Activated T-cell treated with anti-CD3 and anti-CD28 coated beads, Interleukin-2, amount 50 U/mL, for 24 hours (primary cell): ENCODE results near the gene MARS1.
"Not testable (repeated sequence)": the region's sequence is repeated elsewhere in the genome, so short reads cannot be mapped to it uniquely, and the experiment has no call there.

Experiments
- DNase-seq: peaks from one replicate; pipeline ENCODE4 v3.0.0-alpha.2; 2020
- H3K27ac Mint-ChIP-seq: 2 replicates; pipeline ENCODE4 v1.8.0; 2020; ENCODE audit warnings: mild to moderate bottlenecking, mixed read lengths
- H3K27me3 Mint-ChIP-seq: 2 replicates; pipeline ENCODE4 v1.8.0; 2020; ENCODE audit warnings: mixed read lengths
- H3K36me3 Mint-ChIP-seq: 2 replicates; pipeline ENCODE4 v1.8.0; 2020; ENCODE audit warnings: low read depth, mixed read lengths
- H3K4me1 Mint-ChIP-seq: 2 replicates; pipeline ENCODE4 v1.8.0; 2020; ENCODE audit warnings: low read depth, mixed read lengths
- H3K4me3 Mint-ChIP-seq: 2 replicates; pipeline ENCODE4 v1.8.0; 2020; ENCODE audit warnings: mild to moderate bottlenecking, moderate library complexity, mixed read lengths
- H3K9me3 Mint-ChIP-seq: 2 replicates; pipeline ENCODE4 v1.8.0; 2020; ENCODE audit warnings: mixed read lengths

The MARS1 gene

DNA sequence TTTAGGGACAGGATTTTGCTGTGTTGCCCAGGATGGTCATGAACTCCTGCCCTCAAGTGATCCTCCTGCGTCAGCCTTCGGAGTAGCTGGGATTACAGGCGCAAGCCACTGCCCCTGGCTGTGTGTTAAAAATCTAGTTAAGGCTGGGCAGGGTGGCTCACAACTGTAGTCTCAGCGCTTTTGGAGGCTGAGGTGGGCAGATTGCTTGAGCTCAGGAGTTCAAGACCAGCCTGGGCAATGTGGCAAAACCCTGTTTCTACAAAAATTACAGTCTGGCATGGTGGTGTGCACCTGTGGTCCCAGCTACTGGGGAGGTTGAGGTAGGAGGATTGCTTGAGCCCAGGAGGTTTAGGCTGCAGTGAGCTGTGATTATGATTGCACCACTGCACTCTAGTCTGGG lies 23.3 kb downstream of the MARS1 start:
- Mint-ChIP-seq H3K4me1 (peaks cover 5% of the 10 kb centered on the region), H3K36me3 (peaks cover 85% of the 10 kb centered on the region), H3K9me3 (no peaks in the 10 kb centered on the region), H3K27me3 (no peaks in the 10 kb centered on the region), H3K4me3 (no peak overlapping the region), H3K27ac (peak overlapping the region; percentile 72)
- DNase-seq, result no peak

DNA sequence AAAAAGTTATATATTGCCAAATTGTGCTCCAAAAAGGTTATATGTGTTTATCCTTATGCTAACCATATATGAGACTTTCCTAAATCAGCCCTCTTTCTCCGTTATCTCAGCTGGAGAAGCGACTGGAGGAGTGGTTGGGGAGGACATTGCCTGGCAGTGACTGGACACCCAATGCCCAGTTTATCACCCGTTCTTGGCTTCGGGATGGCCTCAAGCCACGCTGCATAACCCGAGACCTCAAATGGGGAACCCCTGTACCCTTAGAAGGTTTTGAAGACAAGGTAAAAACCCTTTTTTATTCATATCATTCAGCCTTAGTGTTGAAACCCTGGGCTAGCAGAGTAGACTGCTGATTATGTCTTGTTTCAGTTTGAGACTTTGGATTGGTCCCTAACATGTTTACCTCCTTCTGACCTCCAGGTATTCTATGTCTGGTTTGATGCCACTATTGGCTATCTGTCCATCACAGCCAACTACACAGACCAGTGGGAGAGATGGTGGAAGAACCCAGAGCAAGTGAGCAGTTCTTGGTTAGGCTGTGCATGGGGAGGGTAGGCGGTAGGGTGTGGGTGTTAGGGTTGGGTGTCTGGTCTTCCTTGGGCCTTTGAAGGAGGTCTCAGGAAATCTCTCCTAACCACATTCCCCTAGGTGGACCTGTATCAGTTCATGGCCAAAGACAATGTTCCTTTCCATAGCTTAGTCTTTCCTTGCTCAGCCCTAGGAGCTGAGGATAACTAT lies 23.9 kb downstream of the MARS1 start:
- no peaks in the 10 kb centered on the region for H3K27me3 Mint-ChIP-seq
- H3K27ac Mint-ChIP-seq, result peak overlapping the region; percentile 72
- peaks cover 10% of the 10 kb centered on the region for H3K4me1 Mint-ChIP-seq
- DNase-seq, result no peak
- H3K36me3 Mint-ChIP-seq, result peaks cover 85% of the 10 kb centered on the region
- H3K4me3 Mint-ChIP-seq, result no peak overlapping the region
- no peaks in the 10 kb centered on the region for H3K9me3 Mint-ChIP-seq

DNA sequence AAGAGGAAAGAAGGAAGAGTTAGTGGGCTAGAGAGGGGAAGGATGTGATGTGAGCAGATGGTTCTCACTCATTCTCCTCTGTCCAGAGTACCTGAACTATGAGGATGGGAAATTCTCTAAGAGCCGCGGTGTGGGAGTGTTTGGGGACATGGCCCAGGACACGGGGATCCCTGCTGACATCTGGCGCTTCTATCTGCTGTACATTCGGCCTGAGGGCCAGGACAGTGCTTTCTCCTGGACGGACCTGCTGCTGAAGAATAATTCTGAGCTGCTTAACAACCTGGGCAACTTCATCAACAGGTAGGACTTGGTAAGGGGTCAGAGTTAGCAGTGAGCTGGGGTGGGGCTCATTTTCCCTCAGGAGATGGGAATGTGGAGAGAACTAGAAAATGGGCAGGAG lies 24.8 kb downstream of the MARS1 start:
- Mint-ChIP-seq H3K4me3 (no peak overlapping the region), H3K27ac (peak overlapping the region; percentile 72), H3K4me1 (peaks cover 19% of the 10 kb centered on the region), H3K27me3 (no peaks in the 10 kb centered on the region), H3K36me3 (peaks cover 94% of the 10 kb centered on the region), H3K9me3 (no peaks in the 10 kb centered on the region)
- no peak for DNase-seq

DNA sequence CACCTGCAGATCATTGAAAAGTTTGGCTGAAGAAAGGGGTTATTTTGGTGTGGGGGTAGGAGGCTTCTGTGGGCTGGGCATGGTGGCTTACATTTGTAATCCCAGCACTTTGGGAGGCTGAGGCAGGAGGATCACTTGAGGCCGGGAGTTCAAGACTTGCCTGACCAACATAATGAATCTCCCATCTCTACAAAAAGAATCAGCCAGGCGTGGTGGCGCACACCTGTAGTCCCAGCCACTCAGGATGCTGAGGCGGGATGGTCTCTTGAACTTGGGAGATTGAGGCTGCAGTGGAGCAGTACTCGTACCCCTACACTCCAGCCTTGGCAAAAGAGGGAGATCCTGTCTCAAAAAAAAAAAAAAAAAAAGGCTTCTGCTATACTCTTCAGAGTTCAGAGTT lies 25.4 kb downstream of the MARS1 start:
- H3K4me3 Mint-ChIP-seq, result no peak overlapping the region
- H3K4me1 Mint-ChIP-seq, result peaks cover 25% of the 10 kb centered on the region
- DNase-seq, result no peak
- H3K27me3 Mint-ChIP-seq, result no peaks in the 10 kb centered on the region
- no peaks in the 10 kb centered on the region for H3K9me3 Mint-ChIP-seq
- peaks cover 95% of the 10 kb centered on the region for H3K36me3 Mint-ChIP-seq
- peak overlapping the region; percentile 72 for H3K27ac Mint-ChIP-seq

DNA sequence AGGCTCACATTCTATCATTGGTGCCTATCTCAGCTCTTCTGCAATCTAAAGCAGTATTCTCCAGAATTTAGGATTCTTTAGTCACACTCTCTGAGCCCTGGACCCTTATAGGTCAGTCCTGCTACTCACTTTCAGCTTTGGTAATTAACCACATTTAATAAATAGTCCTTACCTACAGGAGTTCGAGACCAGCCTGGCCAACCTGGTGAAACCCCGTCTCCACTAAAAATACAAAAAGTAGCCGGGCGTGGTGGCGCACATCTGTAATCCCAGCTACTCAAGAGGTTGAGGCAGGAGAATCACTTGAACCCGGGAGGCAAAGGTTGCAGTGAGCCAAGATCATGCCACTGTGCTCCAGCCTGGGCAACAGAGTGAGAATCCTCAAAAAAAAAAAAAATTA lies 25.8 kb downstream of the MARS1 start:
- Mint-ChIP-seq H3K27ac (peak overlapping the region; percentile 72), H3K4me1 (peaks cover 29% of the 10 kb centered on the region), H3K36me3 (peaks cover 95% of the 10 kb centered on the region)
- not testable (repeated sequence) for DNase-seq, H3K27me3 Mint-ChIP-seq, H3K9me3 Mint-ChIP-seq, H3K4me3 Mint-ChIP-seq

DNA sequence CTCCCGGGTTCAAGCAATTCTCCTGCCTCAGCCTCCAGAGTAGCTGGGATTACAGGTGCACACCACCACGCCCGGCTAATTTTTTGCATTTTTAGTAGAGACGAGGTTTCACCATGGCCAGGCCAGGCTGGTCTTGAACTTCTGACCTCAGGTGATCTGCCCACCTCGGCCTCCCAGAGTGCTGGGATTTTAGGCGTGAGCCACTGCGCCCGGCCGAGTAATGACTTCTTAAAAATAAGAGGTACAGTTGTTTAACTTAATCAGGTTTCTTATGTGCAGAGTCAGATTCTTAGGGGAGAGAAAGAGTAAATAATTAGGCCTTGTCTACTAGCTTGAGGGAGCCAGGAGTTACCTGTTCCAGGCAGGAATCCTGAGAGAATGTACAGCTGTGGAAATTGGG lies 26.4 kb downstream of the MARS1 start:
- H3K4me3 Mint-ChIP-seq, DNase-seq, H3K9me3 Mint-ChIP-seq, H3K27me3 Mint-ChIP-seq: not testable (repeated sequence)
- Mint-ChIP-seq H3K4me1 (peaks cover 35% of the 10 kb centered on the region), H3K27ac (peak overlapping the region; percentile 100), H3K36me3 (peaks cover 95% of the 10 kb centered on the region)

DNA sequence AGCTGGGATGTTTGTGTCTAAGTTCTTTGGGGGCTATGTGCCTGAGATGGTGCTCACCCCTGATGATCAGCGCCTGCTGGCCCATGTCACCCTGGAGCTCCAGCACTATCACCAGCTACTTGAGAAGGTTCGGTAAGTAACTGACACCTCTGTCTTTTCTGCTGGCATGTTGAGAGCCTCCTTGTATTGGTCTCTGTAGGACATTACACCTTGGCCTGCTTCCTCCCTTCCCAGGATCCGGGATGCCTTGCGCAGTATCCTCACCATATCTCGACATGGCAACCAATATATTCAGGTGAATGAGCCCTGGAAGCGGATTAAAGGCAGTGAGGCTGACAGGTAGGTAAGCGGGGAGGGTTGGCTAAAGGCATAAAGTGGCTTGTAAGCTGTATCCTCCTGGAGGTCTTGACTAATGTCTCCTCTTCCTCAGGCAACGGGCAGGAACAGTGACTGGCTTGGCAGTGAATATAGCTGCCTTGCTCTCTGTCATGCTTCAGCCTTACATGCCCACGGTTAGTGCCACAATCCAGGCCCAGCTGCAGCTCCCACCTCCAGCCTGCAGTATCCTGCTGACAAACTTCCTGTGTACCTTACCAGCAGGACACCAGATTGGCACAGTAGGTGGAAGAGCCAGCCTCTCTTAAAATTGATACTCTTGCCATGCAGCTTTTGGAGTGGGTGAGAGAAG lies 27.0 kb downstream of the MARS1 start:
- no peak for DNase-seq
- Mint-ChIP-seq H3K27ac (peak overlapping the region; percentile 100), H3K4me1 (peaks cover 35% of the 10 kb centered on the region), H3K27me3 (no peaks in the 10 kb centered on the region), H3K9me3 (no peaks in the 10 kb centered on the region), H3K36me3 (peaks cover 95% of the 10 kb centered on the region), H3K4me3 (no peak overlapping the region)

DNA sequence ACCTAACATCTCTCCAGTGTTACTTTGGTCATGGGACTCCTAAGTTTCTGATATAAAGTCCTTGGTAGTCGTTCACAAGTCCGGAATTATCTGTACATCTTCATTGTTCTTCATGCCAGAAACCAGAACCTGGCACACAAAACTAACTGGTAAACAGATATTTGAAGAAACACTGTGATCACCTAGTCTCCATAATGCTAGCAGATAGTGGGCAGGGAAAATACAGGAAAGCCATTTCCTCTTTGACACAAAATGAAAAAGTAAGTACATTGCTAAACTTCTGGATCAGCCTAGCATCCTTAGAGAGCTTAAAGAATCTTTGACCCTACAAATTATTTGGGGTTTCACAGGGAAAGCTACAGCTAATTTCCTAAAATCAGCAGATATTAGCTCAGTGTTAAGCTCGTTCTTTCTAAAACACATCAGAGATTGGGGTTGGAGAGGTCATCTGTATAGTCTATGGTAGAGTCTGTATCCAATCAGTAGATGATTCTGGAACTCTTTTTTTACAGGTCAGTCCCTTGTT lies 27.6 kb downstream of the MARS1 start:
- Mint-ChIP-seq H3K27ac (peak overlapping the region; percentile 100), H3K9me3 (no peaks in the 10 kb centered on the region), H3K4me1 (peaks cover 35% of the 10 kb centered on the region), H3K27me3 (no peaks in the 10 kb centered on the region), H3K36me3 (peaks cover 97% of the 10 kb centered on the region), H3K4me3 (no peak overlapping the region)
- DNase-seq, result no peak

DNA sequence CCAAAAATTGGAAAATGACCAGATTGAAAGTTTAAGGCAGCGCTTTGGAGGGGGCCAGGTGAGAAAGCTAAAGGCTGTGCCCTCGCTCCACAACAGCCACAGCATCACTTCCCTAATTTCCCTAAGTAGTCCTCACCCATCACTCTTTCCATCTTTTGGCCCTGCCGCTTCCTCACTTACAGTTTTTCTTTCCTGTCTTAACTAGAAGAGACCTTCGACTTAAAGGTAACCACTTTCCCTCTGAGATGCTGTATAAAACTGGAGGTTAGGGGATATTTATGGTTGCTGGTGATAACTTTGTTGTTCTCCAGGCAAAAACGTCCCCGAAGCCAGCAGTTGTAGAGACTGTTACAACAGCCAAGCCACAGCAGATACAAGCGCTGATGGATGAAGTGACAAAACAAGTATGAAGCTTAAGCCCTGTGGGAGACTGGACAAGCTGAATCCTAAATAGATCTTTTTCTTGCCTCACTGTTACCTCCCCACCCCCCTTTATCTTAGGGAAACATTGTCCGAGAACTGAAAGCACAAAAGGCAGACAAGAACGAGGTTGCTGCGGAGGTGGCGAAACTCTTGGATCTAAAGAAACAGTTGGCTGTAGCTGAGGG lies 28.2 kb downstream of the MARS1 start:
- Mint-ChIP-seq H3K4me3 (peak overlapping the region; percentile 15), H3K4me1 (peaks cover 39% of the 10 kb centered on the region)
- no peak for DNase-seq

DNA sequence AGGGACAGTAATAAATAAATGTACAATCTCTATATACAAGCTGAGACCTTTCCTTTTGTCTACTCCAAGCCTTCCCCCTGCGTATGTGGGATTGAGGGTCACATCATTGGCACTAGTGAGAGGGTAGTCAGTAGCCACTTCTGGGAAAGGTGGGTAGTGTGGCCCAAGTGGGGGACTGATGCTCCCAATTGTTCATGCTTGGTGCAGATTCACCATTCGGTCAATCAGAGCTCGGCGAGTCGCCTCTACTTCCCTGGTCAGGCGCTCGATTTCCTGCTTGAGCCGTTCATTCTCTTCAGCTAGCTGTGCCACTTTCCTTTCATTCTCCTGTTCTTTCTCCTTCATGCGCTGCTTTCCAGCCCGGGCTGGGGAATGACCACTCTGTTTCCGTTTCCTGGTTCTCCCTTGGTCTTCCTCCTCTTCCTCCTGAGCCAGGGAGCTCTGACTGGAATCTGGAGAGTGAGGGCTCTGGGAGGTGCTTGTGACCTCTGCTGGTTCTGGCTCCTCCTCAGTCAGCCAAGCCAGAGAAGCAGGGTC lies 28.8 kb downstream of the MARS1 start:
- peak overlapping the region; percentile 100 for H3K27ac Mint-ChIP-seq
- H3K27me3 Mint-ChIP-seq, result no peaks in the 10 kb centered on the region
- no peaks in the 10 kb centered on the region for H3K9me3 Mint-ChIP-seq
- peaks cover 86% of the 10 kb centered on the region for H3K36me3 Mint-ChIP-seq
- peaks cover 45% of the 10 kb centered on the region for H3K4me1 Mint-ChIP-seq
- DNase-seq, result no peak
- H3K4me3 Mint-ChIP-seq, result no peak overlapping the region

More for the DNA sequence above, 28.2 kb downstream of the MARS1 start:
- H3K36me3 Mint-ChIP-seq, result peaks cover 93% of the 10 kb centered on the region
- H3K27ac Mint-ChIP-seq, result peak overlapping the region; percentile 100
- H3K27me3 Mint-ChIP-seq, result no peaks in the 10 kb centered on the region
- H3K9me3 Mint-ChIP-seq, result no peaks in the 10 kb centered on the region

DNA sequence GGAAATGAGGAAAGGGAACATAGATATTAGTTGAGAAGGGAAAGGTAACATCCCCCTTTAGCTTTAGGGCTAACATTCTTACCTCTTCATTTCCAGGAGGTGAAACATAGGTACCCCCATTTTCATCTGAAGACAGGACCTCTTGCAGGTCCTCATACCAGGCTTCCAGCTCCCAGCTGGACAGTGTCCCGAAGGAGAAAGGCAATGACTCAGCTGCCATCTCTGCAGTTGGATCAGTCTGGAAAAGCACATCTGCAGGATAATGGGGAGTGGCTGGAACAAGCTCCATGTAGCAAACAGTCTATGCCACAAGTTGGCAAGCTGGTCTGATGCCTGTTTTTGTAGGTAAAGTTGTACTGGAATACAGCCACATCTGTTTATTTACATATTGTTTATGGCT lies 29.3 kb downstream of the MARS1 start:
- Mint-ChIP-seq H3K27me3 (no peaks in the 10 kb centered on the region), H3K9me3 (no peaks in the 10 kb centered on the region), H3K27ac (peak overlapping the region; percentile 100), H3K36me3 (peaks cover 81% of the 10 kb centered on the region), H3K4me1 (peaks cover 50% of the 10 kb centered on the region), H3K4me3 (peak overlapping the region; percentile 31)
- DNase-seq, result no peak

DNA sequence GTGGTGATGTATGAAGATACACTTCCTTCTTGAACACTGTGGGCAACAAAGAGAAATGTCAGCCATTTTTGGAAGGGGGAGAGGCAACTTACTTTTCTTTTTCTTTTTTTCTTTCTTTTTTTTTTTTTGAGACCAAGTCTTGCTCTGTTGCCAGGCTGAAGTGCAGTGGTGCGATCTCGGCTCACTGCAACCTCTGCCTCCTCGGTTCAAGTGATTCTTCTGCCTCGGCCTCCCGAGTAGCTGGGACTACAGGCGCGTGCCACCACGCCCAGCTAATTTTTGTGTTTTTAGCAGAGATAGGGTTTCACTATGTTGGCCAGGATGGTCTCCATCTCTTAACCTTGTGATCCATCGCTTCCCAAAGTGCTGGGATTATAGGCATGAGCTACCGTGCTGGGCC lies 29.9 kb downstream of the MARS1 start:
- peak overlapping the region; percentile 100 for H3K27ac Mint-ChIP-seq
- peak overlapping the region; percentile 94 for H3K4me3 Mint-ChIP-seq
- DNase-seq, H3K27me3 Mint-ChIP-seq, H3K9me3 Mint-ChIP-seq: not testable (repeated sequence)
- H3K4me1 Mint-ChIP-seq, result peaks cover 52% of the 10 kb centered on the region
- peaks cover 76% of the 10 kb centered on the region for H3K36me3 Mint-ChIP-seq

DNA sequence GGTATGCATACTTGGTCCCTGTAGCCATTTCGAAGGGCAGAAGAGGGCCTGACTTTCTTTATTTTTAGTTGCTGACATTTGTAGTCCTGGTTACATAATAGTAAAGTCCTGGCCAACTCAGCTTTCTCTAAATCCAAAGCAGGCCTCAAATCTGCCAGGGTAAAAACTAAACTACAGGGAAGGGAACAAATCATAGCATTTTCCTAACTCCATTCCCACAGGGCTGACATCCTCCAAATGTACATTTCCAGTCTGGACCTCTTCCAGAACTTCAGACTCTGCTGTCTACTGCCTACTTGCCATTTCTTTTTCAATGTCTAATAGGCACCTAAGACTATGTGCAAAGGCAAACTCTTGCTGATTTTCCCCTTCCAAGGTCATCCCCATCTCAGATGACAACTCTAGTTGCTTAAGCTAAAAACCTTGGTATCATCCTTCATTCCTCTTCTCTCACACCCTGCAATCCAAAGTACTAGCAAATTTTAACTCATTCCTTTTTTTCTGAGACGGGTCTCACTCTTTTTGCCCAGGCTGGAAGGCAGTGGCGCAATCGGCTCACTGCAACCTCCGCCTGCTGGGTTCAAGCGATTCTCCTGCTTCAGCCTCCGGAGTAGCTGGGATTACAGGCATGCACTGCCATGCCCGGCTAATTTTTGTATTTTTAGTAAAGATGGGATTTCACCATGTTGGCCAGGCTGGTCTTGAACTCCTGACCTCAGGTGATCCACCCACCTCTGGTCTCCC lies 30.5 kb downstream of the MARS1 start:
- no peaks in the 10 kb centered on the region for H3K9me3 Mint-ChIP-seq
- peaks cover 55% of the 10 kb centered on the region for H3K4me1 Mint-ChIP-seq
- H3K27ac Mint-ChIP-seq, result peak overlapping the region; percentile 100
- no peak for DNase-seq
- H3K27me3 Mint-ChIP-seq, result no peaks in the 10 kb centered on the region
- H3K36me3 Mint-ChIP-seq, result peaks cover 72% of the 10 kb centered on the region
- peak overlapping the region; percentile 94 for H3K4me3 Mint-ChIP-seq
